ENCODE results near the gene SPATA31C1. TPM values are rescaled to one million over a fixed set of nuclear protein-coding genes. Genes with fewer than 3 reads are reported as not detected.

The SPATA31C1 gene
- total RNA-seq, 1 experiment from 2014 or later: not detected

- ChIA-PET CTCF (interaction anchor here (0.6 kb wide), 1 partner anchor 15 kb away, joined by 3 read pairs; no protein-coding TSS in a partner anchor), POLR2A (interaction anchor here (0.7 to 1.1 kb wide), 2 partner anchors 9 to 23 kb away, joined by 5 to 6 read pairs; partner anchors contain the start of gene CDK20), RAD21 (ENCODE audit: low non-redundant PET in 1 of 2, low total read pairs in 2 of 2, uncharacterized antibody in 2 of 2, unreplicated experiment in 2 of 2) (no interaction called here)
- no peaks in the 10 kb centered on the region for H3K79me2 ChIP-seq (ENCODE audit: insufficient read depth, low read length)
- H3K9me3 ChIP-seq (ENCODE audit: control insufficient read depth in 1 of 2, insufficient read depth in 1 of 2, low read depth in 1 of 2, low read length in 2 of 2): no peaks in the 10 kb centered on the region
- H2AFZ ChIP-seq (ENCODE audit: low read depth, low read length, poor library complexity, severe bottlenecking): no peak overlapping the region
- H3K27me3 ChIP-seq (ENCODE audit: insufficient read depth, low read length): no peaks in the 10 kb centered on the region
- BruUV-seq (replicated peaks): no TSS peak
- no peaks in the 10 kb centered on the region for H3K4me1 ChIP-seq (ENCODE audit: control insufficient read depth in 1 of 2, insufficient read depth in 2 of 2, low read length in 2 of 2)
- no peak overlapping the region for H3K4me2 ChIP-seq (ENCODE audit: low read length)
- ATAC-seq (no peak), DNase-seq (ENCODE audit: low read depth, low spot score) (no peak)
- H3K27ac ChIP-seq (ENCODE audit: low read depth, low read length): no peak overlapping the region
- no peak overlapping the region for H3K9ac ChIP-seq (ENCODE audit: low read length)
- intact Hi-C loops (cut with micrococcal nuclease): no loop called here
- no peaks in the 10 kb centered on the region for H4K20me1 ChIP-seq (ENCODE audit: insufficient read depth)
- no peak for TF ChIP-seq YY1 (IDR thresholded peaks at IDR 0.05; ENCODE audit: extremely low read depth, insufficient replicate concordance, low read depth, low read length)
- TF ChIP-seq RAD21 (IDR thresholded peaks at IDR 0.05; ENCODE audit: low read depth): no peak
- no peak for TF ChIP-seq MAX (IDR thresholded peaks at IDR 0.05)
- TF ChIP-seq ZFX (IDR thresholded peaks at IDR 0.05): no peak
- TF ChIP-seq ZNF274 (IDR thresholded peaks at IDR 0.05; ENCODE audit: low read depth, low read length): no peak
- no peak for TF ChIP-seq POLR2AphosphoS5 (IDR thresholded peaks at IDR 0.05; ENCODE audit: low read depth, low read length)
- no peak for TF ChIP-seq CTCF (IDR thresholded peaks at IDR 0.05 in 2 of 3, conservative IDR thresholded peaks at IDR 0.05 in 1 of 3; ENCODE audit: borderline replicate concordance in 1 of 3, insufficient read depth in 1 of 3, low read depth in 2 of 3, low read length in 2 of 3)
- TF ChIP-seq CEBPB (IDR thresholded peaks at IDR 0.05; ENCODE audit: low read depth): no peak
- TF ChIP-seq EZH2phosphoT487 (IDR thresholded peaks at IDR 0.05; ENCODE audit: borderline replicate concordance): no peak
- TF ChIP-seq JUND (IDR thresholded peaks at IDR 0.05): no peak
- H3K9me2 ChIP-seq (ENCODE audit: insufficient read depth): no peaks in the 10 kb centered on the region
- H3K4me3 ChIP-seq (replicated peaks in 1 of 2; ENCODE audit: low read depth in 1 of 2, low read length in 2 of 2): no peak overlapping the region
- H3K36me3 ChIP-seq (ENCODE audit: control insufficient read depth in 1 of 2, insufficient read depth in 2 of 2, low read length in 2 of 2): no peaks in the 10 kb centered on the region; a peak in 1 of 4 replicates
Measured at GRCh38 chr9:87964826-87965225, 47.1 kb downstream of the SPATA31C1 start.

All from HCT116 (cell line).